ENCODE results near the gene ATP1A4. TPM values are rescaled to one million over a fixed set of nuclear protein-coding genes. Genes with fewer than 3 reads are reported as not detected.
A peak's percentile ranks its signal among the peaks of the same experiment; 100 is the strongest.

The ATP1A4 gene
- total and polyA plus RNA-seq, 9 of the 15 experiments (the other 6 are each of a cell fraction or from before 2014, with no cell fraction given) = 0.07 TPM; not detected in 8

DNA sequence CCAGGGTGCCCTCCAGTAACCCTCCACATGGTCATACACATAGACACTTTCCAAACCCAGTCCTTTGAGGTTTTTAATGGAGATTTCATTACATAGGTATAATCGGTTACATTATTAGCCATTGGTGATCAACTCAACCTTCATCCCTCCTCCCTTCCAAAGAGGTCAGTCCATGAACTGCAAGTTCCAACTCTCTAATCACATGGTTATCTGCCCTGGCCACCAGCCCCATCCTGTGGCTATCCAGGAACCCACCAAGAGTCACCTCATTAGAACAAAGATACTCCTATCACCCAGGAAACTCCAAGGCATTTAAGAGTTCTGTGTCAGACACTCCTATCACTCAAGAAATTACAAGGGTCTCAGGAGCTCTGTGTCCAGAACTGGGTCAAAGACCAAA is 12.2 kb downstream of the ATP1A4 start:
- peak; percentile 85 for ATAC-seq
- Histone ChIP-seq H3K9me3 (replicated peaks; ENCODE audit: control insufficient read depth, insufficient read depth, low read depth, low read length) (no peaks in the 10 kb centered on the region), H2AFZ (ENCODE audit: low read depth, low read length) (no peak overlapping the region), H3K36me3 (ENCODE audit: control insufficient read depth, insufficient read depth, low read length) (no peaks in the 10 kb centered on the region), H3K27me3 (ENCODE audit: control insufficient read depth in 2 of 2, insufficient read depth in 2 of 2, low read length in 2 of 2) (peaks cover 15 to 45% of the 10 kb centered on the region in 2 experiments), H3K79me2 (ENCODE audit: control insufficient read depth, insufficient read depth, low read length) (no peaks in the 10 kb centered on the region), H3K4me2 (ENCODE audit: insufficient read depth, low read length) (no peak overlapping the region), H3K9me1 (ENCODE audit: control insufficient read depth, insufficient read depth, low read length) (no peaks in the 10 kb centered on the region), H3K9ac (ENCODE audit: insufficient read depth in 1 of 2, low read depth in 2 of 2, low read length in 2 of 2) (no peak overlapping the region), H3K4me3 (no peak overlapping the region), H3K4me1 (replicated peaks in 1 of 2; ENCODE audit: control insufficient read depth in 2 of 2, insufficient read depth in 2 of 2, low read length in 2 of 2) (peaks cover 0 to 9% of the 10 kb centered on the region in 2 experiments; a peak in 3 of 5 replicates), H4K20me1 (replicated peaks; ENCODE audit: control insufficient read depth, insufficient read depth, low read length) (no peaks in the 10 kb centered on the region), H3K27ac (ENCODE audit: extremely low read depth, low read depth, low read length) (no peak overlapping the region)
- POLR2A ChIA-PET = no interaction called here
- DNase-seq (ENCODE audit: extremely low read depth in 1 of 4, low spot score in 3 of 4) = peak in 1 of 4 experiments; percentile 37
- FAIRE-seq = peak; percentile 74
- CTCF ChIA-PET (ENCODE audit: low intra/inter-chr PET ratio) = interaction anchor here (0.8 to 1.0 kb wide), 2 partner anchors 63 to 213 kb away, joined by 3 to 4 read pairs; no protein-coding TSS in a partner anchor
- in situ Hi-C loops (cut with MboI) (no loop called here), intact Hi-C loops (cut with micrococcal nuclease) (loop anchor here (1.0 to 5.0 kb wide), 4 partner anchors 62 to 213 kb away; no protein-coding TSS in a partner anchor)
- BruUV-seq (replicated peaks) = no TSS peak
- 33% methylated on average over 1 of the region's 1 CpG for WGBS (ENCODE audit: insufficient coverage, low coverage, missing lambda C conversion rate)
- TF ChIP-seq FOXK2 (conservative IDR thresholded peaks at IDR 0.05 in 1 of 2, IDR thresholded peaks at IDR 0.05 in 1 of 2; ENCODE audit: low read depth in 2 of 2) = no peak
- TF ChIP-seq ZNF263 (CRISPR knock-in tag; IDR thresholded peaks at IDR 0.05; ENCODE audit: borderline replicate concordance) = peak; percentile 61
- TF ChIP-seq CBFA2T3 (IDR thresholded peaks at IDR 0.05) = 0 out of 2 replicates have a peak, but pooled peaks have one; percentile 12
- TF ChIP-seq, protein P1, sequence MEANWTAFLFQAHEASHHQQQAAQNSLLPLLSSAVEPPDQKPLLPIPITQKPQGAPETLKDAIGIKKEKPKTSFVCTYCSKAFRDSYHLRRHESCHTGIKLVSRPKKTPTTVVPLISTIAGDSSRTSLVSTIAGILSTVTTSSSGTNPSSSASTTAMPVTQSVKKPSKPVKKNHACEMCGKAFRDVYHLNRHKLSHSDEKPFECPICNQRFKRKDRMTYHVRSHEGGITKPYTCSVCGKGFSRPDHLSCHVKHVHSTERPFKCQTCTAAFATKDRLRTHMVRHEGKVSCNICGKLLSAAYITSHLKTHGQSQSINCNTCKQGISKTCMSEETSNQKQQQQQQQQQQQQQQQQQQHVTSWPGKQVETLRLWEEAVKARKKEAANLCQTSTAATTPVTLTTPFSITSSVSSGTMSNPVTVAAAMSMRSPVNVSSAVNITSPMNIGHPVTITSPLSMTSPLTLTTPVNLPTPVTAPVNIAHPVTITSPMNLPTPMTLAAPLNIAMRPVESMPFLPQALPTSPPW (CRISPR knock-in tag; IDR thresholded peaks at IDR 0.05) = 0 out of 2 replicates have a peak, but pooled peaks have one; percentile 8
- TF ChIP-seq, protein P2, sequence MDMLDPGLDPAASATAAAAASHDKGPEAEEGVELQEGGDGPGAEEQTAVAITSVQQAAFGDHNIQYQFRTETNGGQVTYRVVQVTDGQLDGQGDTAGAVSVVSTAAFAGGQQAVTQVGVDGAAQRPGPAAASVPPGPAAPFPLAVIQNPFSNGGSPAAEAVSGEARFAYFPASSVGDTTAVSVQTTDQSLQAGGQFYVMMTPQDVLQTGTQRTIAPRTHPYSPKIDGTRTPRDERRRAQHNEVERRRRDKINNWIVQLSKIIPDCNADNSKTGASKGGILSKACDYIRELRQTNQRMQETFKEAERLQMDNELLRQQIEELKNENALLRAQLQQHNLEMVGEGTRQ (CRISPR knock-in tag; IDR thresholded peaks at IDR 0.05) = no peak
- TF ChIP-seq SMARCA4 (IDR thresholded peaks at IDR 0.05) = no peak
- peak; percentile 69 to 73 for TF ChIP-seq RAD21 (CRISPR knock-in tag; conservative IDR thresholded peaks at IDR 0.05 in 1 of 2, IDR thresholded peaks at IDR 0.05 in 1 of 2)
- TF ChIP-seq, protein P3, sequence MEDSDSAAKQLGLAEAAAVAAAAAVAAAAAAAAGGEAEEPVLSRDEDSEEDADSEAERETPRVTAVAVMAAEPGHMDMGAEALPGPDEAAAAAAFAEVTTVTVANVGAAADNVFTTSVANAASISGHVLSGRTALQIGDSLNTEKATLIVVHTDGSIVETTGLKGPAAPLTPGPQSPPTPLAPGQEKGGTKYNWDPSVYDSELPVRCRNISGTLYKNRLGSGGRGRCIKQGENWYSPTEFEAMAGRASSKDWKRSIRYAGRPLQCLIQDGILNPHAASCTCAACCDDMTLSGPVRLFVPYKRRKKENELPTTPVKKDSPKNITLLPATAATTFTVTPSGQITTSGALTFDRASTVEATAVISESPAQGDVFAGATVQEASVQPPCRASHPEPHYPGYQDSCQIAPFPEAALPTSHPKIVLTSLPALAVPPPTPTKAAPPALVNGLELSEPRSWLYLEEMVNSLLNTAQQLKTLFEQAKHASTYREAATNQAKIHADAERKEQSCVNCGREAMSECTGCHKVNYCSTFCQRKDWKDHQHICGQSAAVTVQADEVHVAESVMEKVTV (CRISPR knock-in tag; IDR thresholded peaks at IDR 0.05) = peak; percentile 47; the same call in 1 of the 2 replicates
- TF ChIP-seq, protein P4, sequence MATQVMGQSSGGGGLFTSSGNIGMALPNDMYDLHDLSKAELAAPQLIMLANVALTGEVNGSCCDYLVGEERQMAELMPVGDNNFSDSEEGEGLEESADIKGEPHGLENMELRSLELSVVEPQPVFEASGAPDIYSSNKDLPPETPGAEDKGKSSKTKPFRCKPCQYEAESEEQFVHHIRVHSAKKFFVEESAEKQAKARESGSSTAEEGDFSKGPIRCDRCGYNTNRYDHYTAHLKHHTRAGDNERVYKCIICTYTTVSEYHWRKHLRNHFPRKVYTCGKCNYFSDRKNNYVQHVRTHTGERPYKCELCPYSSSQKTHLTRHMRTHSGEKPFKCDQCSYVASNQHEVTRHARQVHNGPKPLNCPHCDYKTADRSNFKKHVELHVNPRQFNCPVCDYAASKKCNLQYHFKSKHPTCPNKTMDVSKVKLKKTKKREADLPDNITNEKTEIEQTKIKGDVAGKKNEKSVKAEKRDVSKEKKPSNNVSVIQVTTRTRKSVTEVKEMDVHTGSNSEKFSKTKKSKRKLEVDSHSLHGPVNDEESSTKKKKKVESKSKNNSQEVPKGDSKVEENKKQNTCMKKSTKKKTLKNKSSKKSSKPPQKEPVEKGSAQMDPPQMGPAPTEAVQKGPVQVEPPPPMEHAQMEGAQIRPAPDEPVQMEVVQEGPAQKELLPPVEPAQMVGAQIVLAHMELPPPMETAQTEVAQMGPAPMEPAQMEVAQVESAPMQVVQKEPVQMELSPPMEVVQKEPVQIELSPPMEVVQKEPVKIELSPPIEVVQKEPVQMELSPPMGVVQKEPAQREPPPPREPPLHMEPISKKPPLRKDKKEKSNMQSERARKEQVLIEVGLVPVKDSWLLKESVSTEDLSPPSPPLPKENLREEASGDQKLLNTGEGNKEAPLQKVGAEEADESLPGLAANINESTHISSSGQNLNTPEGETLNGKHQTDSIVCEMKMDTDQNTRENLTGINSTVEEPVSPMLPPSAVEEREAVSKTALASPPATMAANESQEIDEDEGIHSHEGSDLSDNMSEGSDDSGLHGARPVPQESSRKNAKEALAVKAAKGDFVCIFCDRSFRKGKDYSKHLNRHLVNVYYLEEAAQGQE (IDR thresholded peaks at IDR 0.05; ENCODE audit: borderline replicate concordance) = peak; percentile 38; the same call in 1 of the 2 replicates
- TF ChIP-seq, protein P4 (CRISPR knock-in tag; IDR thresholded peaks at IDR 0.05; ENCODE audit: low read depth) = no peak

All from K562 (cell line).